ENCODE data around the gene NPLOC4. TPM values are rescaled to one million over a fixed set of nuclear protein-coding genes. Genes with fewer than 3 reads are reported as not detected.

Gene NPLOC4
- total RNA-seq, 3 donors from 2014 or later: 56.0 to 69.0 (median 57.8) TPM

GRCh38 chr17:81578038-81578441 lies 58.9 kb downstream of the NPLOC4 start:
- intact Hi-C loops (cut with DNase I; ENCODE audit: low total_unique reads): no loop called here
- Histone ChIP-seq H3K4me1 (no peaks in the 10 kb centered on the region), H3K27ac (peak overlapping the region in 1 of 2 donors; percentile 69), H3K4me3 (no peak overlapping the region), H3K9me3 (no peaks in the 10 kb centered on the region), H3K36me3 (no peaks in the 10 kb centered on the region), H3K27me3 (no peaks in the 10 kb centered on the region)
- no peak for DNase-seq (ENCODE audit: low spot score in 2 of 2)
- TF ChIP-seq, protein P1, sequence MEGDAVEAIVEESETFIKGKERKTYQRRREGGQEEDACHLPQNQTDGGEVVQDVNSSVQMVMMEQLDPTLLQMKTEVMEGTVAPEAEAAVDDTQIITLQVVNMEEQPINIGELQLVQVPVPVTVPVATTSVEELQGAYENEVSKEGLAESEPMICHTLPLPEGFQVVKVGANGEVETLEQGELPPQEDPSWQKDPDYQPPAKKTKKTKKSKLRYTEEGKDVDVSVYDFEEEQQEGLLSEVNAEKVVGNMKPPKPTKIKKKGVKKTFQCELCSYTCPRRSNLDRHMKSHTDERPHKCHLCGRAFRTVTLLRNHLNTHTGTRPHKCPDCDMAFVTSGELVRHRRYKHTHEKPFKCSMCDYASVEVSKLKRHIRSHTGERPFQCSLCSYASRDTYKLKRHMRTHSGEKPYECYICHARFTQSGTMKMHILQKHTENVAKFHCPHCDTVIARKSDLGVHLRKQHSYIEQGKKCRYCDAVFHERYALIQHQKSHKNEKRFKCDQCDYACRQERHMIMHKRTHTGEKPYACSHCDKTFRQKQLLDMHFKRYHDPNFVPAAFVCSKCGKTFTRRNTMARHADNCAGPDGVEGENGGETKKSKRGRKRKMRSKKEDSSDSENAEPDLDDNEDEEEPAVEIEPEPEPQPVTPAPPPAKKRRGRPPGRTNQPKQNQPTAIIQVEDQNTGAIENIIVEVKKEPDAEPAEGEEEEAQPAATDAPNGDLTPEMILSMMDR (IDR thresholded peaks at IDR 0.05): no peak
- TF ChIP-seq POLR2A (IDR thresholded peaks at IDR 0.05): no peak
- TF ChIP-seq POLR2AphosphoS5 (IDR thresholded peaks at IDR 0.05): no peak

GRCh38 chr17:81577278-81578000 lies 59.5 kb downstream of the NPLOC4 start:
- intact Hi-C loops (cut with DNase I; ENCODE audit: low total_unique reads): no loop called here

GRCh38 chr17:81576621-81577277 lies 60.2 kb downstream of the NPLOC4 start:
- no peaks in the 10 kb centered on the region for H3K36me3 ChIP-seq
- no peak for DNase-seq (ENCODE audit: low spot score in 2 of 2)
- intact Hi-C loops (cut with DNase I; ENCODE audit: low total_unique reads): no loop called here
- H3K9me3 ChIP-seq: no peaks in the 10 kb centered on the region
- TF ChIP-seq POLR2A (IDR thresholded peaks at IDR 0.05) (no peak), POLR2AphosphoS5 (IDR thresholded peaks at IDR 0.05) (no peak)
- TF ChIP-seq, protein P1 (IDR thresholded peaks at IDR 0.05): no peak
- no peaks in the 10 kb centered on the region for H3K27me3 ChIP-seq
- no peaks in the 10 kb centered on the region for H3K4me1 ChIP-seq
- H3K27ac ChIP-seq: peak overlapping the region in 1 of 2 donors; percentile 69
- H3K4me3 ChIP-seq: peak overlapping the region; percentile 4 to 55 (median 8)

More at GRCh38 chr17:81577278-81578000, 59.5 kb downstream of the NPLOC4 start:
- H3K4me3 ChIP-seq: peak overlapping the region; percentile 4 to 55 (median 8)
- TF ChIP-seq POLR2AphosphoS5 (IDR thresholded peaks at IDR 0.05) (no peak), POLR2A (IDR thresholded peaks at IDR 0.05) (no peak)
- TF ChIP-seq, protein P1 (IDR thresholded peaks at IDR 0.05): no peak
- H3K36me3 ChIP-seq: no peaks in the 10 kb centered on the region
- H3K9me3 ChIP-seq: no peaks in the 10 kb centered on the region
- H3K27ac ChIP-seq: peak overlapping the region in 1 of 2 donors; percentile 69
- no peaks in the 10 kb centered on the region for H3K27me3 ChIP-seq
- DNase-seq (ENCODE audit: low spot score in 2 of 2): no peak
- H3K4me1 ChIP-seq: no peaks in the 10 kb centered on the region

DNA sequence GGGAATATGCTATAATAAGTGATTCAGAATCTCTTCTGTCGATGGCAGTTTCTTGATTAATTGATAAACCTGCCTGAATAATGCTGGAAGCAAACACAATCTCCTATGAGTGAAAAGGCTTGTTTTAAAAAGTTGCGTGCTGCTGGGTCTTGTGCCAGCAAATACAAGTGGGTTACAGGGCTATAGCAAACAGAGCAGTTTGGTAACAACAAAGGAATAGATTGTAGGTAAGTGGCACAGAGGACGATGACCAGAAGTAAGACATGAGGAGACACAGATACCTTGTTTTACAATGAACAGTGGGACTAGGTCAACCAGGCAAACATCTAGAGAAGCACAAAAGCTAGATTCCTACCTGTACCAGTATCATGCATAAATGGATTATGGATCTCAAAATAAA lies 61.1 kb downstream of the NPLOC4 start:
- Histone ChIP-seq H3K4me1 (no peaks in the 10 kb centered on the region), H3K9me3 (no peaks in the 10 kb centered on the region), H3K27ac (no peak overlapping the region), H3K27me3 (no peaks in the 10 kb centered on the region), H3K36me3 (no peaks in the 10 kb centered on the region), H3K4me3 (no peak overlapping the region)
- intact Hi-C loops (cut with DNase I; ENCODE audit: low total_unique reads): no loop called here
- TF ChIP-seq, protein P1 (IDR thresholded peaks at IDR 0.05): no peak
- TF ChIP-seq POLR2A (IDR thresholded peaks at IDR 0.05): no peak
- no peak for TF ChIP-seq POLR2AphosphoS5 (IDR thresholded peaks at IDR 0.05)
- DNase-seq (ENCODE audit: low spot score in 2 of 2): no peak

- TF ChIP-seq POLR2A (IDR thresholded peaks at IDR 0.05) (no peak), POLR2AphosphoS5 (IDR thresholded peaks at IDR 0.05) (no peak)
- TF ChIP-seq, protein P1 (IDR thresholded peaks at IDR 0.05): no peak
- Histone ChIP-seq H3K4me1 (no peaks in the 10 kb centered on the region), H3K27me3 (no peaks in the 10 kb centered on the region), H3K4me3 (no peak overlapping the region), H3K9me3 (no peaks in the 10 kb centered on the region), H3K36me3 (peaks cover 7% of the 10 kb centered on the region), H3K27ac (no peak overlapping the region)
- intact Hi-C loops (cut with DNase I; ENCODE audit: low total_unique reads): no loop called here
- no peak for DNase-seq (ENCODE audit: low spot score in 2 of 2)
Measured at GRCh38 chr17:81574643-81574956, 62.3 kb downstream of the NPLOC4 start.
